ENCODE data around the gene SCN8A.

- TF ChIP-seq, protein P1, sequence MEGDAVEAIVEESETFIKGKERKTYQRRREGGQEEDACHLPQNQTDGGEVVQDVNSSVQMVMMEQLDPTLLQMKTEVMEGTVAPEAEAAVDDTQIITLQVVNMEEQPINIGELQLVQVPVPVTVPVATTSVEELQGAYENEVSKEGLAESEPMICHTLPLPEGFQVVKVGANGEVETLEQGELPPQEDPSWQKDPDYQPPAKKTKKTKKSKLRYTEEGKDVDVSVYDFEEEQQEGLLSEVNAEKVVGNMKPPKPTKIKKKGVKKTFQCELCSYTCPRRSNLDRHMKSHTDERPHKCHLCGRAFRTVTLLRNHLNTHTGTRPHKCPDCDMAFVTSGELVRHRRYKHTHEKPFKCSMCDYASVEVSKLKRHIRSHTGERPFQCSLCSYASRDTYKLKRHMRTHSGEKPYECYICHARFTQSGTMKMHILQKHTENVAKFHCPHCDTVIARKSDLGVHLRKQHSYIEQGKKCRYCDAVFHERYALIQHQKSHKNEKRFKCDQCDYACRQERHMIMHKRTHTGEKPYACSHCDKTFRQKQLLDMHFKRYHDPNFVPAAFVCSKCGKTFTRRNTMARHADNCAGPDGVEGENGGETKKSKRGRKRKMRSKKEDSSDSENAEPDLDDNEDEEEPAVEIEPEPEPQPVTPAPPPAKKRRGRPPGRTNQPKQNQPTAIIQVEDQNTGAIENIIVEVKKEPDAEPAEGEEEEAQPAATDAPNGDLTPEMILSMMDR (IDR thresholded peaks at IDR 0.05; ENCODE audit: poor library complexity): no peak
- no peak for TF ChIP-seq EZH2phosphoT487 (IDR thresholded peaks at IDR 0.05; ENCODE audit: low read depth, severe bottlenecking, unreplicated experiment)
Observed at GRCh38 chr12:51589557-51590176, 1.4 kb upstream of the SCN8A start.
